Eye (tissue), 1 donor: ENCODE data around the gene NEDD4L.

ENCODE experiments used
- DNase-seq: peaks from one replicate; pipeline ENCODE4 v3.0.0-alpha.2; 2015

The NEDD4L gene

DNA sequence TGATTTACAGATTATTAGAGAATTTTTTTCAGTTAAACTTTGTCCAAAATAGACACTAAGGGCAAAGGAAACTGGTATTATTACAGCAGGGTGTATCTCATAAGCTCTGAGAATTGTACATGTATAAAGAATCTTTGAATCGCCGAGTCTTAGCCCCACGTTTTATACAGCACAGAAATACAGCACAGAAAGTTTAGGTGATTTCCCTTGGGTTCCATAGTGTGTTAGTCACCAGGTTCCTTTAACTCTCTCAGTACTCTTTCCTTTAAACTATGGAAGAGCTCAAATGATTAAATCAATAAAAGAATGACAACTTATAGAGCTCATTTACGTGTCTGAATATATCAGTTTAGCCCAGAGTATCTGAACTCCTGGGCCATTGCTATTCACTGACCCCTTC, 256.8 kb downstream of the NEDD4L start:
- DNase-seq, result no peak

DNA sequence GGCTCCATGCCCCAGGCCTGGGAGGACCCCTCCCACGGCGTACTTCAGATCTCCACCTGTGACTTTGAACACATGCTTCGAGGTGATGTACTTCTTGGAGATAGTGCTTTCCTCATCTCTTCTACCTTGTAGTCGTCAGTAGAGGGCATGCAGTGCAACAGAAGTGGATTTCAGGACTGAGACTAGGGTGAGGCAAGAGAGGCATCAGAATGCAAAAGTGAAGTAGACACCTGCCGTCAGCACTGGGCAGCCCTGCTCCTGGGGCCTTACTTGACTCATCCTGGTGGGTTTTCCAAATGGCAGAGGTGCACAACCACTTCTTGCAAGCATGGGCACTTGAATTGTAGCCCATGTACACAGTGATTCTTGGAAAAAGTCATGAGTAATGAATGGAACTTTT, 258.8 kb downstream of the NEDD4L start:
- no peak for DNase-seq

DNA sequence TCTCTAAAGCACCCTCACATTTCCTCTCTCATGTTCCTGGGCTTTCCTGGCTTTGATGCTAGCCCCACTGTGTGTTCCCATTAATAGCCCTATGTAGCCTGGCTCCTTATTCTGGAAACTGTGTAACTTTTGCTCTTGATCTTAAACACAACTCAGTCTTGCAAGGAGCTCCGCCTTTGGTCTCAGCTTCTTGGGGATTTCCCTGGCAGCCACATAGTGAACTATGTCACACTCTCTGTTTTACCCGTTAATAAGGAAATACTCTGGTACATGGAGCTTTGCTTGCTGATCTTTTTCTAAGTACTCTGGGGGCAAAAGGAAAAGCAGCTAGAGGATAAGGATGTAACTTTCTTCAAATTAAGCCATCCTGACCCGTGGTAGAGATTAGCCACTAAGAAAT, 259.3 kb downstream of the NEDD4L start:
- DNase-seq, result no peak

DNA sequence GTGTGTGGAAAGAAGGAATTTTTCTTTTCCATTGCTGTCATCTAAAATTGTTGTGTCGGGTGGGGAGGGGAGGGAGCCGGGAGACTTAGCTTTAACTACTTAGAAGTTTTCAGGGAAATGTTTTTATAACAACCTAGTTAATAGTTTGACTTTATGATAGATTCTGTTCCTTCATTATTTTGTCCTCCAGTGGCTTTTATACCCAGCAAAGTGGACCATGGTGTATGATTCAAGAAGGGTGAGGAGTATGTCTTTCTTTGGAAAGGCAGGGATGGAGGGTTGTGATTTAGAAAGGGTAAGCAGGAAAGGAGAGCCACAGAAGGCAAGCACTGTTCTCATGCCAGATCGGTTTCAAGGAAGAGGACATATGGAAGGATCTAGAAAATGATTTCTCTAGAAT, 261.8 kb downstream of the NEDD4L start:
- DNase-seq, result no peak

DNA sequence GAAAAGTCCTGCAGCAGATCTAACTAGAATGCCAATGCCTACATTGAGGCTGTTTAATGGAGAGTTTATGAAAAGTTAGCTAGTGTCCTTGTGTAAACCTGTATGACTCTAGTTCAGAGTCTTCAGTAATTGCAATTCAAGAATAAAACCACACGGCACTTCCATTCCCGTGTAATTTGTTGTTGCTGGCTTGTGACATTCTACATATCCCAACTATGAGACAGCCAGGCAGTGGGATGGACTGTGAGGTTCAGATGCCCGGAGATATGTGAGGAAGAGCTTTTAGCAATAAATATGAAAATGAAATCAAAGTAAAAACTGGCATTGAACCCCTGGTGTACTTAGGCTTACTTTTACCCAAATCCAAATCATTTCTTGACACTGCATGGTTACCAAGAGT, 263.4 kb downstream of the NEDD4L start:
- no peak for DNase-seq

DNA sequence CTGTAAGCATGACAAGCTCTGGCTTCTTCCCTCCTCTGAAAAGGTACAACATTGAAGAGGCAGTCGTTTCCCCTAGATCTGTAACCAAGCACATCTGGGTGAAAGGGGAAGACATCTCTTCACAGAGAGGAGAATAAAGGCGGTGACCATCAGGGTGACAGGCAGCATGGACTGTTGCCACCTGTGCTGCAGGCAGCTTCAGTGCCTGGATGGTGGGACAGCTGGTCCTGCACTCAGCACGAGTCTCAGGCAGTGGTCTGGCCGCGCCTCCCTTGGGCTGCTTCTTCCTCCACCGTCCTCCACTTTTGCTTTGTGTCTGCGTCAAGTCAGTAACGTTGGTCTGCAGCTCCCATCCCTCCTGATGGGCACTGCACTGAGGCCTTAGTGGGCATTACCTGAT, 264.4 kb downstream of the NEDD4L start:
- DNase-seq, result no peak

DNA sequence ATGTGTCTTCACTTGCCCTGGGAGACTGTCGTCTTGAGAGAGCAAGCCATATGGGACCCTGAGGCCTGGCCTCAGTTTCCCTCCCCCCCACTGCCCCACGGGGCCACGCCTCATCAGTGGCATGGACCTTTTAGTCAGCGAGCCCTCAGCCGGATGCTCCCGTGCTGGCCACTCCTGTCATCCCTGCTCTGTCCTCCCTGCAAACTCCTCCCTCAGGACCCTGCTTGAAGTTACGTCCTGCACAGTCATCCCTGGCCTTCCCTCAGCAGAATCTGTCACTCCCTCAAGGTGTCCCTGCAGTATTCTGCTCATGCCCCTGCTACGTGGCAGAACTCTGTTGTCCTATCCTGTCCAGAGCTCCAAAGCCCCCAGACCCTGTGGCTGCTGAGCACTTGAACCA, 265.1 kb downstream of the NEDD4L start:
- no peak for DNase-seq

DNA sequence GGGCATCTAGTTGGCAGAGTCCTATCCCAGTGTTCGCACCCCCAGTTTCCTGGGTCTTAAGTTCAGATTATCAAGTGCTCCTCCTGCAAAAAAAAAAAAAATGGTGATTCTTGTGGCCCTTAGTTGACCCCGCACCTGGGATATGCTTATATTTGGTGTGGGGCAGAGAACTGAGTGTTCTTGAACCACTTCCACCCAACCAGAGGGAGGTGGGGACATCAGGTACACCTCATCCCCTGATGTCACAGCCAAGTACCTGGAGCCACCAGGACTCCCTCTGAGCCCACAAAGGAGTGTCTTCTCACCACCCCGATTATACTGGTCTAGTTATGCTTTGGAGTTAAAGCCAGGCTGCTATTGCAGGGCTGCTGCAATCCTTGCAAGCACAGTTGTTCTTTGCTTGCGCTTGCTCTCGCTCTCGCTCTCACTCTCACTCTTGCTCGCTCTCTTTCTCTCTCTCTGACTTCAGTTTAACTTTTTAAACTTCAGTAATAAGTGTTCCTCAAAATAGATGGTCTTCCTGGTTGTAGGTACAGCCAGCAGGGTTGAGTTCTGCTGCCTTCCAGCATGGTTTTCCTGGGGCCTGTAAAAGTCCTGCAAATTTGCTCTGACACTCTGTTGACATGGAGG, 265.7 kb downstream of the NEDD4L start:
- no peak for DNase-seq

DNA sequence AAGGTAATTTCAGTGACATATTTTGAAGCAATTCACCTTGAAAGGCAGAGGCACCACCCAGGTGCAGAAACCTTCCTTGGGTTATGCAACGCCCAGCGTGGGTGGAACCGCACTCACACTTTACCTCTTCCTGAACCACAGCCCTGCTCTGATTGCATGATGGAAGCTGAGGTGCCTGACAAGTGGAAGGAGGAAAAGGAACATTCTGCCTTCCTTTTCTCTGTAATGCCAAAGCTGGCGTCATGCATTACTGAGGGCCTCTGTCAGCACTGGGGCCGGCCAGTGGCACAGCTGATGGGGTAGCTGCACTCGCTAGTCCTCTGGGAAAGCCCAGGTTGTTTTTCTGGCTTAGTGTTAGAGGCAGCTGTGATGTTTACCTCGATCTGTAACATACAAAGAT, 266.5 kb downstream of the NEDD4L start:
- peak; percentile 36 for DNase-seq

DNA sequence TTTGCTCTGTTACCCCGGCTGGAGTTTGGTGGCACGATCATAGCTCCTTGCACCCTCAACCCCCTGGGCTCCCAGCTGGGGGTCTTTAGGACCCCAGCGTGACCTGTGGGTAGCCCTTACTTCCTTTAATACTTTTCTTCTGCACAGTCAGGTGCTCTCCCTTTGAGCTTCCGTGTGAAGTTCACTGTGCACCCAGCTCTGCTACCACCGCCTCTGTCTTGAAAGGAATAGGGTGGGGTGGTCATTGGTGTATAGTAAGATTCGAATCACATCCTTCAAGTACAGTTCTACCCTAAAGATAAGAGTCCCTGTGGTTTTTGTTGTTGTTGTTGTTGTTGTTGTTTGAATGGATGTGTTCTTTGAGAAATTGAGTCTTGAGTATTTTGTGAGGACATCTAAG, 267.4 kb downstream of the NEDD4L start:
- no peak for DNase-seq

DNA sequence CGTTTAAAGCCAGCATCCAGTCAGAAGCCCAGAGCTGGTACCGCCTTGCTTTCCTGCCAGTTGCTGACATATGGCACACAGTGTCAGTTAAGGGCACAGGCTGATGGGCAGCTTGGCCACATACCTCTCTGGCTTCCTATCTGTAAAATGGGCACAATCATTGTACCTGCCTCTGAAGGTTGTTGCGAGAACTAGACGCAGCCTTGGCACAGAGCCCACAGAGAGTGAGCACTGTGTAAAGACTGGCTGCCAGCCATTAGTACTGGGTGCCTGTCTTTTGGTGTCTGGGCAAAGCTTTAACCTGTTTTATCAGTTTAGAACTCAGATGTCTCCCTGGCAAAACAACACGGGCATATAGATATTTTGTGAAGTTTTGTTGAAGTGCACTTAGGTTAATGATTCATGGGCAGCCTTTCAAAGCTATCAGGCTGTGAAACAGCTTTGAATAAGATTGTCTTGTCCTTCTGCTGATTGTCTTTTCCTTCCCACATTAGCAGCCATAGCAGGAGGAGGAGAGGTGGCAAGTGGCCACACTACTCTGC, 269.5 kb downstream of the NEDD4L start:
- no peak for DNase-seq

DNA sequence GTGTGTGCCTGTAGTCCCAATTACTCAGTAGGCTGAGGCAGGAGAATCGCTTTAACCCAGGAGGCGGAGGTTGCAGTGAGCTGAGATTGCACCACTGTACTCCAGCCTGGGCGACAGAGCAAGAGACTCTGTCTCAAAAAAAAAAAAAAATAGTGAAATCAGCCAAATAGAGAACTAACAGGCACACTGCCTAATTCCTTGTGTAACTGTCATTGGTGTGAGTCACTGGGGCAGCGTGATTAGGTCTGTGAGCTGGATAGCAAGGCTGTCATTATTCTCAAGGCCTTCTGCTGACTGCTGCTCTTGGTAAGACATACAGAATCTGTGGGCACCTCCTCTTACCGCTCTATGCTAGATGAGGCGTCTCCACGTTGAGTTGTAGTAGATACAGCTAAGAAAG, 270.3 kb downstream of the NEDD4L start:
- no peak for DNase-seq

DNA sequence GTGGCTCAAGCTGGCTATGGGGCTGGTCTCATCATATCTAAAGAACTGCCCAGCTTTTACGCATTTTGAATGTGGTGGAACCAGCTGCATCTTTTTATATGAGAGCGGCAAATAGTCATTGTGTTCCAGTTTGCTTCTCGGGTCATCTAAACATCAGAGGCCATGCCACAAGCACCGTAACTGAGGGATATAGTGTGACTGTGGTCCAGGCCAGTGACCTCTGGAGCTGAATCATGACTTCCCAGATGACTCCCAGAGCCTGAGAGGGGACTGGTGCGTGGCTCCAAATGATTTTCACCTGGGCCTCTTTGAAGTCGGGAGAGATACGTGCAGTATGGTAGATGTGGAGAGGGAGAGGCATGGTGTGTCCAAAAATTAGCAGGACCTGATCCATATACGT, 271.0 kb downstream of the NEDD4L start:
- no peak for DNase-seq

DNA sequence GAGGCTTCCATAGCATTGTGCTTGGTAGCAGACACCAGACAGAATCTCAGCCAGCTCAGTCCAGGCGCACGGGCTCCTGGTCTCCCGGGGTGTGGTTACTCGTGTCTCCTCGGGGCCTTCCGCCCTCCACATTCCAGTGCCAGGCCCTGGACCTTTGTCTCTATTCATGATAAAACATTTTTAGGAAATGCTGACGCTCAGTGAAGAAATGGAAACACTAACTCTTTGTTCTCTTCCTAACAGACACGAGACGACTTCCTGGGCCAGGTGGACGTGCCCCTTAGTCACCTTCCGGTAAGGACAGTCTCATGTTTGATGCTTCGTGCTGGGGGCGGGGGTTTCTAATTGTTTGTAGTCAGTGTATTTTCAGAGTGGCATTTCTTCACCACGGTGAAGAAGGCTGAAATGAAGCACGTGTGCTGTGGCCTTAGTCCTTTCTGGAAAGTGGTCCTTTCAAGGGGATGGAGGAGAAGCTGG, 271.8 kb downstream of the NEDD4L start:
- DNase-seq, result no peak

DNA sequence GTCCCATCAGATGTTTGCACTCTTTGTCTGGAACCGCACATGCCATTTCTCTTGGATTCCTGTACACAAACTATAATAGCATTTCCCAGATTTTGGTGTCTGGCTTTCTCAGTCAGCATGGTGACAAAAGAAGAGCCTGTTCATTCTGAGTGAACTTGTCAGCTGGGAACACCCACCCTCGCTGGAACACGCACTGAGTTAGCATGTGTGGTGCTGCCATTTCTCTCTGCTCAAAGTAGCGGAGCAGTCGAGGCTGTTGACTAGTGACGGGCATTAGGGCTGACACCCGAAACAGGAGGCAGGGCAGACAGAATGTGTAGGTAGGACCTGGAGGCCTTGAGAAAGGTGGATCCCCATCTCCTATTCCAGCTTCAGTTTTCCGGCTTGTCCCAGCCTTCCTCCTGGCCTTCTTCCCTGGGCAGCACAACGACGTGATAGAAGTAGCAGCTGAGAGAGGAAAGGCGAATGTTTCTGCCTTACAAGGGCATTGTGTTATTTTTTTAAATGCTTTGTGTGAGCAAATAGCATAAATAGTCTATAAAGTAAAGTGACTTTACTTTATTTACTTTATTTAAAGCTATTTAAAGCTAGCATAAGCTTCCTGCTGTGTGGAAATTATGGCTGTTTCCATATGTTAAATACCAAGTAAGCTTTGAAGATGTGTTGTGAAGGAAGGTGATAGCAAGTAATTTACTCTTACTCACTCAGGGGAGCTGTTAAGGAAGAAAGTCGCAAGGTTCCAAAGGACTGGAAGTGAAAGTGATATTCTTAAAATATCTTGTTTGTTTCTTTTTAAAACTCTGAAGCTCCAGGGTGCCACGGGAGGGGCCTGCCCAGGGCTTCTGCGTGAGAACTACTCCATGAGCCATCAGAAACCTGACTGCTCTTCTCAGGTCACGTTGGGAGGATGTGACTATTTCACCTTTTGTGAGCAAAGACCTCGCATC, 272.6 kb downstream of the NEDD4L start:
- no peak for DNase-seq

DNA sequence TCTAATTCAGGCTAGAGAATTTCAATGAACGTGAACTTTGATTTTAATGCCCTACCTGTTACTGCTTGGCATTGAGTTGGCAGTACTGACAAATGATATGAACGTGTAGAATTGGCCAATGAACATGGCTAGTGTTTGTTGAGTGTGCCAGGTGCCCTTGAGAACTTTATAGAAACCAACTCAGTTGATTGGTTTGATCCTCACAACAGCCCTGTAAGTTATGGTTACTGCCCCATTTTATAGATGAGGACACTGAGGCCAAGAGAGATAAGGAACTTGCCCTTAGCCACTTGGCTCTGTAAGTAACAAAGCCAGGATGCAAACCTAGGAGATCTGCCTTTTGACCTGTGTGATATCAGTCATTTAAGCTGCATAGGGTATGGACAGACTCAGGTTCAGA, 275.7 kb downstream of the NEDD4L start:
- DNase-seq, result no peak

DNA sequence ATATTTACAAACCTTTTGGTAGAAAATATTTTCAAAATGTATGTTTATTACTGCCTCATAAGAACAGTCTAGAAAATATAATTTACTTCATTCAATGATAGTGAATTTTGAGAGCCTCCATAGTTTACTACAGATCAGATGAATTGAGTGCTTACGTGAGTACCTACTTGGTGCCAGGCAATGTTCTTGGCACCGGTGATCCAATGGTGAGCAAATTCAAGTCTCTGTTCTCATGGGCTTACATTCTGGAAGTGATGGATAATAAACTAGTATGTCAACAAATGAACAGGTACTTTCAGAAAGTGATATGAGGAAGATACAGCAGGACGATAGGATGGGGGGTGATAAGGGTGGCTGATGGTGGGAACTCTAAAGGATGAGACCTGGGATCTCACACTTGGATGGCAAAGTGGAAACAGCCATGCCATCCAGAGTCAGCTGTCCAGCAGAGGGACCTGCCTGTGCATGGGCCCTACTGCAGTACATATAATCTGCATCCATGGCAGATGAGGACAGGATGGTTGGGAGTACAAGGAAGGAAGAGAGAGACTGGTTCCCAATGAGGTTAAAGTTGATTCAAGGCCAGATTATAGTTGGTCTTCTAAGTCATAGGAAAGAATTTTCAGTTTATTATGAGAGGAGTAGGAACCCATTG, 277.0 kb downstream of the NEDD4L start:
- no peak for DNase-seq

DNA sequence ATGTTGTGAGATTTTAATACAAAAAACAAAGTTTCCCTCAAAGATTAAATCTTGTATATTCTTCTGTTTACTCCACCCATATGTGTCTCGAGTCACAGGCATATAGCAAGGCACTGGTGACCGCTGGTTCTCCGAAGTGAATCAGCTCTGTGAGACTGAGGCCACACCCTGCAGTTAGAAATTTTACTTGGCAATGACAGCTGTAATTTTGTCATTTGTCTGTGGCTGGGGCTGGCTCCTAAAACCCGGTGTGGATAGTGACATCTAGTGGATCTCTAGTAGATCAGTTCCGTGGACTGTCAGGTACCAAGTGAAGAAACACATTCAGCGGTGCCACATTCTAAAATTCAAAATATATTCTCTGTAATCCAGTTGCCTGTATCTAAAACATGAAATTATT, 278.0 kb downstream of the NEDD4L start:
- peak; percentile 76 for DNase-seq

DNA sequence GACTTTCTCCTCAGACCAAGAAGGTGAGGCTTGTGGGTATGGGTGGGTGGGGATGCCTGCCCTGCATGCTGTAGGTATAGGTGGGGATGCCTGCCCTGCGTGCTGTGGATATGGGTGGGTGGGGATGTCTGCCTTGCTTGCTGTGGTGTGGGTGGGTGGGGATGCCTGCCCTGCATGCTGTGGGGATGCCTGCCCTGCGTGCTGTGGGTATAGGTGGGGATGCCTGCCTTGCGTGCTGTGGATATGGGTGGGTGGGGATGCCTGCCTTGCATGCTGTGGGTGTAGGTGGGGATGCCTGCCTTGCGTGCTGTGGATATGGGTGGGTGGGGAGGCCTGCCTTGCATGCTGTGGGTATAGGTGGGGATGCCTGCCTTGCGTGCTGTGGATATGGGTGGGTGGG, 278.4 kb downstream of the NEDD4L start:
- DNase-seq, result no peak

DNA sequence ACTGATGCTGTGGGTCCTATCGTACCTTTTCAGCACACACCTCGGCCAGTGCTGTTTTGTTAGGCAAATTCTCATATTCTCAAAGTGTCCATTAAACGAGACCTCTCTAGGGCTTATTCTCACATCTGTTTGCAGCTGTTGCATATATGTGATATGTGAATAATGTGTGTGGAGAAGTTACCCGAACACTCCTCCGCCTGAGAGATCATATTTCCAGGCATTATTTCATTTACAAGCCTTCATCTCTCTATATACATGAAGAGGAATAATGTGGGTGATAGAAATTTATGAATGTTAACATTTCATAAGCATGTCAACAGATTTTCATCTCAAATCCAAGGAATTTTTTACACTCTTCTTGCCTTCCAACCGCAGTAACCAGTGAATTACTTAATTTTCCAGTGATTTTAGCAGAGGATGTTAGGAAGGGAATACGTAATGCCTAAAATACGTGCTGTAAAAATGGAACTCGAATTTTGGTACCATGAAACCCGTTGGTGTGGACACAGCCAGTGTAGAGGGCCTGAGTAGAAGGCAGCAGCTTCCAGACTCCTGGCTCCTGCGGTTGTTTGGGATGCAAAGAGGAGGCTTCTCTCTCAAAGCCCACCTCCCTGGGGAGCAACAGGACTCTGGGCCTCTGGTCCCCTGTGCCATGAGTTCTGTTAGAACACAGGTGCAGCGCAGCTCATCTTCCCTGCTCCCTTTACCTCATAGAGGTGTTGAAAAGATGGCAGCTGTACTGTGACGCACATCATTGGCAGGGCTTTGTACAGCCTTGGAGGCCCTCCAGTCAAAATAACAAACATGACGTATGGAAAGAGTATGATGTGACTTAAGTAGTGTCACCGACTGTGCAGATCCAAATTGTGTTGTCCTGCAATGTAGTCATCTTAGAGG, 280.1 kb downstream of the NEDD4L start:
- DNase-seq, result no peak

DNA sequence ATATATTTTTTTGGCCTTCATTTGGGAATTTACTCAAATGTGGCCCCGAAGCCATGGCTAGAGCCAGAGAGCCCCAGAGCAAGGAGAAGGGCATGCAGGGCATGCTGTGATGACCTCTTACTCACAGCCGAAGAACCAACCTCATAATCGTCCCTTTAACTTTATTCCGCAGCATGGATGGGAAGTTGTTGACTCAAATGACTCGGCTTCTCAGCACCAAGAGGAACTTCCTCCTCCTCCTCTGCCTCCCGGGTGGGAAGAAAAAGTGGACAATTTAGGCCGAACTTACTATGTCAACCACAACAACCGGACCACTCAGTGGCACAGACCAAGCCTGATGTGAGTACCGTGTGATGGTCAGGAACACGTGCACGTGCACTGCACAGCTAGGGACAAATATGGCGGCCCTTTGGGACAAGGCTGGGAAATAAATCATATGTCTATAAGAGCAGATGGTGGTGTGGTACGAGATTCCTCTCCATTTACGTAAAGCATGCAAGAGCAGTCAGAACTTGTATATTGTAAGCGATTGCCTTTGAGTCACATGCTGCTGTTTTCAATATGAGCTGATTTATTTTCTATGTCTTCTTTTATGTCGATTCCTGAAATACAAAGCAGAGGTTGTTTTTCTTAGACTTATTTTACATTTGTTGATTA, 280.9 kb downstream of the NEDD4L start:
- DNase-seq, result no peak

DNA sequence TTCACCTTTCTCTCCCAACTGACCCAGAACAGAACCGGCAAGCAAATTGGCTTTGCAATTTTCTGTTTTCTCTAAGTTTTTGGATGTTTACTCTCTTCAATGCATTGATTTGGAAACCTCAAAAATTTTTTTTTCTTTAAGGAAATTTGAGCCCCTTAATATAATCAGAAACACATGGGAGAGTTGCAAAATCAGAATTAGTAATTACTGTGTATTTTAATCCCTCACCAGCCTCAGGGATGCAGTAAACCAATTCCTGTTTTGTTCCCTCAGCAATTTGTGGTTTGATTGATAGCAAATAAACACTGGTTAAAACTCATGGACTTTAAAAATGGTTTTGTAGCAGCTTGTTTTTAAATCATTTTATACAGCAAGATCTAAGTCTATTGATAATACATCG, 281.5 kb downstream of the NEDD4L start:
- DNase-seq, result no peak
